Thymus (tissue), 11 donors: ENCODE measurements around the gene SOX9. TPM values are rescaled to one million over a fixed set of nuclear protein-coding genes. Genes with fewer than 3 reads are reported as not detected.

Experiments
- DNase-seq, 9 donors: peaks; one replicate each; pipeline ENCODE4 v3.0.0-alpha.2; 2013; ENCODE audit warnings: low spot score in 9 of 9, low read depth in 6 of 9, missing footprints in 1 of 9
- H3K27ac ChIP-seq, 2 donors: one replicate each; pipeline ENCODE4 v1.5.1; 2013; ENCODE audit warnings: control low read depth in 1 of 2, low read depth in 1 of 2, low read length in 1 of 2, mild to moderate bottlenecking in 1 of 2, moderate library complexity in 1 of 2
- H3K27me3 ChIP-seq, 2 donors: one replicate each; pipeline ENCODE4 v1.5.1; 2013; ENCODE audit warnings: low read length in 1 of 2; ENCODE audit not compliant: control insufficient read depth in 2 of 2, insufficient read depth in 1 of 2
- H3K36me3 ChIP-seq, 2 donors: one replicate each; pipeline ENCODE4 v1.5.1; 2013; ENCODE audit warnings: low read length in 1 of 2, mild to moderate bottlenecking in 1 of 2, moderate library complexity in 1 of 2; ENCODE audit not compliant: control insufficient read depth in 2 of 2, insufficient read depth in 2 of 2
- H3K4me1 ChIP-seq, 2 donors: one replicate each; pipeline ENCODE4 v1.5.1; 2013; ENCODE audit warnings: low read length in 2 of 2; ENCODE audit not compliant: control insufficient read depth in 2 of 2, insufficient read depth in 2 of 2
- H3K4me3 ChIP-seq, 2 donors: one replicate each; pipeline ENCODE4 v1.5.1; 2013; ENCODE audit warnings: low read length in 2 of 2, control low read depth in 1 of 2, mild to moderate bottlenecking in 1 of 2
- H3K9me3 ChIP-seq, 2 donors: one replicate each; pipeline ENCODE4 v1.5.1; 2013; ENCODE audit warnings: low read length in 1 of 2, mild to moderate bottlenecking in 1 of 2; ENCODE audit not compliant: control insufficient read depth in 2 of 2, insufficient read depth in 1 of 2
- WGBS: extraction: QIAGEN DNeasy Blood & Tissue Kit; methylation state at CpG from one replicate; pipeline ENCODE4 v1.1.7; 2013; 5-methylcytosine and 5-hydroxymethylcytosine counted together
- polyA plus RNA-seq: library from polyadenylated mRNA; stranded (reverse); fragments of 200-250 nt; gene quantifications from one replicate; pipeline ENCODE4 v1.2.3, GENCODE V29; 2013
- total RNA-seq: library from RNA; stranded (reverse); fragments of 120-200 nt; gene quantifications from one replicate; pipeline ENCODE4 v1.2.4, GENCODE V29; 2013
- donor health status: healthy.

Gene SOX9
- total and polyA plus RNA-seq, 2 donors: 0.19 to 1.7 TPM

- Histone ChIP-seq H3K27me3 (no peaks in the 10 kb centered on the region), H3K9me3 (no peaks in the 10 kb centered on the region), H3K36me3 (no peaks in the 10 kb centered on the region), H3K4me3 (no peak overlapping the region), H3K27ac (no peak overlapping the region), H3K4me1 (no peaks in the 10 kb centered on the region)
- 96% methylated on average over 4 of the region's 4 CpGs for WGBS
- DNase-seq: no peak
Observed at GRCh38 chr17:72175263-72175662, 54.4 kb downstream of the SOX9 start.
